ENCODE data around the gene TYW5.

TYW5 gene

GRCh38 chr2:199896617-199897016 is 58.7 kb downstream of the TYW5 start:
- no peak for TF ChIP-seq CTCF (IDR thresholded peaks at IDR 0.05; ENCODE audit: extremely low read depth, missing control alignments)
- no peak for DNase-seq (ENCODE audit: low spot score)

GRCh38 chr2:199895406-199895805 is 59.9 kb downstream of the TYW5 start:
- TF ChIP-seq CTCF (IDR thresholded peaks at IDR 0.05; ENCODE audit: extremely low read depth, missing control alignments): no peak
- no peak for DNase-seq (ENCODE audit: low spot score)

- no peak for TF ChIP-seq CTCF (IDR thresholded peaks at IDR 0.05; ENCODE audit: extremely low read depth, missing control alignments)
- DNase-seq (ENCODE audit: low spot score): no peak
Measured at GRCh38 chr2:199883474-199884212, 71.6 kb downstream of the TYW5 start.

- TF ChIP-seq CTCF (IDR thresholded peaks at IDR 0.05; ENCODE audit: extremely low read depth, missing control alignments): no peak
- no peak for DNase-seq (ENCODE audit: low spot score)
Measured at GRCh38 chr2:199882667-199883066, 72.6 kb downstream of the TYW5 start.
